H1 (cell line): ENCODE data around the gene KIF1B. TPM values are rescaled to one million over a fixed set of nuclear protein-coding genes. Genes with fewer than 3 reads are reported as not detected.

Experiments used
- EGR1 ChIP-seq: IDR thresholded peaks from 2 replicates; pipeline ENCODE4 v1.6.1; 2011; ENCODE audit warnings: low read depth, low read length, borderline replicate concordance
- polyA plus RNA-seq, 7 experiments: library from polyadenylated mRNA; depleted of rRNA in 3 of 7; stranded (reverse) in 5 of 7; unstranded in 2 of 7; fragments of >200 nt in 5 of 7; fragments of 200-250 nt in 2 of 7; gene quantifications; 1 replicate in 5 of 7; 2 replicates in 1 of 7; 4 replicates in 1 of 7; pipeline versions ENCODE4 v1.2.1 to v1.2.3, GENCODE V29; 2011 to 2013; ENCODE audit warnings: missing spikeins in 2 of 7, mixed read lengths in 2 of 7
- total RNA-seq: library from RNA; stranded (reverse); fragmentation: NEBNext Ultra II Directional; extraction: Animal tissue kit (Norgen Biotek cat#: 25700); gene quantifications from 2 replicates; pipeline ENCODE4 v1.2.1, GENCODE V29; 2021

KIF1B gene
- total and polyA plus RNA-seq, 2 of the 8 experiments (the other 6 are each of a cell fraction or from before 2014, with no cell fraction given): 39.1 to 74.2 TPM

DNA sequence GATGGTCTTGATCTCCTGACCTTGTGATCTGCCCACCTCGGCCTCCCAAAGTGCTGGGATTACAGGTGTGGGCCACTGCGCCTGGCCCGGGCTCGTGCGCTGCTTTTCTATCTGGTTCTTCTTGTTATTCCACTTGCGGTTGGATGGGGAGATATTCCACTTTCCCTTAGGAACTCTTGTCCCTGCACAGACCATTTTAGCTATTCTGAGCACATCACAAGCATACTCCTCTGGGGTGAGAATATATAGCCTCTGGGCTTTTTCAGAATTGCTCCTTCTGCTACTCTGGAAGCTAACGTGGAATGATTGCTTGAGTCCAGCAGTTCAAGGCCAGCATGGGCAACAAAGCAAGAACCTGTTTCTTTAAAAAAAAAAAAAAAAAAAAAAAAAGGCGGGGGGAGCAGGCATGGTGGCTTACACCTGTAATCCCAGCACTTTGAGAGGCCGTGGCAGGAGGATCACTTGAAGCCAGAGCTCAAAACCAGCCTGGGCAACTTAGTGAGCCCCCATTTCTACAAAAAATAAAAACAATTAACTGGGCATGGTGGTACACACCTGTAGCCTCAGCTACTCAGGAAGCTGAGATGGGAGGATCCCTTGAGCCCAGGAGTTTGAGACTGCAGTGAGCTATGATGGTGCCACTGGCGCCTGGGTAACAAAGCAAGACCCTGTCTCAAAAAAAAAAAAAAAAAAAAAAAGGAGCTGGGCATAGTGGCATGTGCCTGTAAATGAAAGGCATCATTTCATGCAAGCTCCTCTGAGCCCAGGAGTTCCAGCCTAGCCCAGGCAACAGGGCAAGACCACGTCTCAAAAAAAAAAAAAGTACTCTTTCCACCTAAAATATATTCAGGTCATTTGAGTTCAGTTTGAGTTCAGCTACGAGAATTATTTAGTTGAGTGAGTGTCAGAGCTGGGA is 176.6 kb downstream of the KIF1B start (continued):
- no peak for TF ChIP-seq EGR1
